CD8-positive, alpha-beta memory T cell (primary cell): Measurements from ENCODE around the gene FGF13. TPM values are rescaled to one million over a fixed set of nuclear protein-coding genes. Genes with fewer than 3 reads are reported as not detected.

Experiments
- CTCF ChIA-PET: fragments of 350-600 bp; sonication (Branson Sonifier 250); formaldehyde crosslinking; loops from one replicate; lab custom pipeline; 2021; ENCODE audit warnings: antibody characterized with exemption; lab: Charles Lee
- POLR2A ChIA-PET: fragments of 350-600 bp; sonication (Branson Sonifier 250); formaldehyde crosslinking; loops from one replicate; lab custom pipeline; 2021; ENCODE audit warnings: antibody characterized with exemption; lab: Charles Lee
- DNase-seq, 5 donors: peaks; one replicate each; pipeline versions ENCODE4 v3.0.0 to v3.0.0-alpha.2; 2020 to 2022; ENCODE audit warnings: mixed read lengths in 1 of 5
- H3K27ac ChIP-seq: one replicate; pipeline ENCODE4 v1.7.0; 2013; ENCODE audit warnings: low read depth, mild to moderate bottlenecking, low read length, moderate library complexity
- H3K27me3 ChIP-seq: 2 replicates; pipeline ENCODE4 v1.7.0; 2013; ENCODE audit warnings: low read length, mild to moderate bottlenecking; ENCODE audit not compliant: insufficient read depth, poor library complexity, severe bottlenecking
- H3K36me3 ChIP-seq: 2 replicates; pipeline ENCODE4 v1.7.0; 2013; ENCODE audit warnings: mild to moderate bottlenecking, low read length, moderate library complexity; ENCODE audit not compliant: insufficient read depth
- H3K4me1 ChIP-seq: 2 replicates; pipeline ENCODE4 v1.7.0; 2013; ENCODE audit warnings: mild to moderate bottlenecking, low read length, moderate library complexity; ENCODE audit not compliant: insufficient read depth
- H3K4me3 ChIP-seq: 2 replicates; pipeline ENCODE4 v1.7.0; 2013; ENCODE audit warnings: mild to moderate bottlenecking, low read length
- H3K9me3 ChIP-seq: 2 replicates; pipeline ENCODE4 v1.7.0; 2013; ENCODE audit warnings: mild to moderate bottlenecking, low read length
- H3K27ac Mint-ChIP-seq, 8 donors: one replicate each; pipeline ENCODE4 v1.8.0; 2020 to 2021; ENCODE audit warnings: mixed read lengths in 8 of 8, mild to moderate bottlenecking in 6 of 8, inconsistent platforms in 3 of 8, moderate library complexity in 3 of 8
- H3K27me3 Mint-ChIP-seq, 2 donors: one replicate each; pipeline ENCODE4 v1.8.0; 2020 to 2021; ENCODE audit warnings: mixed read lengths in 2 of 2, mild to moderate bottlenecking in 1 of 2, moderate library complexity in 1 of 2
- H3K36me3 Mint-ChIP-seq, 3 donors: one replicate each; pipeline ENCODE4 v1.8.0; 2020 to 2021; ENCODE audit warnings: mixed read lengths in 3 of 3, inconsistent platforms in 1 of 3, mild to moderate bottlenecking in 1 of 3
- H3K4me1 Mint-ChIP-seq, 3 donors: one replicate each; pipeline ENCODE4 v1.8.0; 2020 to 2021; ENCODE audit warnings: mixed read lengths in 3 of 3, inconsistent platforms in 1 of 3, mild to moderate bottlenecking in 1 of 3
- H3K4me3 Mint-ChIP-seq, 7 donors: one replicate each; pipeline ENCODE4 v1.8.0; 2020 to 2021; ENCODE audit warnings: mixed read lengths in 7 of 7, mild to moderate bottlenecking in 6 of 7, moderate library complexity in 4 of 7, inconsistent platforms in 2 of 7
- H3K9me3 Mint-ChIP-seq, 5 donors: one replicate each; pipeline ENCODE4 v1.8.0; 2020 to 2022; ENCODE audit warnings: mixed read lengths in 5 of 5, mild to moderate bottlenecking in 3 of 5, moderate library complexity in 2 of 5, inconsistent platforms in 1 of 5
- polyA plus RNA-seq: library from polyadenylated mRNA; unstranded; fragments of 300-500 nt; fragmentation: Illumina TruSeq; gene quantifications from one replicate; pipeline ENCODE4 v1.2.3, GENCODE V29; 2021
- total RNA-seq, 2 experiments: library from RNA; stranded (reverse); gene quantifications; one replicate each; pipeline ENCODE4 v1.2.3, GENCODE V29; 2021

The FGF13 gene
- total and polyA plus RNA-seq, 3 experiments from 2014 or later: not detected

DNA sequence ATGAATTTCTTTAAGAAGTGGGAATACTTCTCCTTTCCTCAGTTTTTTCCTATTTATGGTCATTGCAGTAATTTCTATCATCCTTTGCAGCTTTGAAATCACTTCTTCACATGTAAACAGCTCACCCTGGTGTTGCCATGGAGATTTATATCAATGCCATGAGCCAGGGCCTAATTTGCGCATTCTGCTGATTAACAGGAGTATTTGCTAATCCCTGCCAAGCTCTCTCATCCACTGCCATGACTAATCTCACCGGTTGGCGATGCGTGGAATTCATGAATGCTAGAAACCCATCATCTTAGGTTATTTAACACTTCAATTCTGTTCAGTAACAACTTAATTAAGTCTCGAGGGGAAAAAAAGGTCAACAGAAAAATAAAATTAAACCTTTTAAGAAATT, 11.8 kb upstream of the FGF13 start:
- Mint-ChIP-seq H3K4me3 (no peak overlapping the region), H3K9me3 (no peaks in the 10 kb centered on the region), H3K27ac (no peak overlapping the region), H3K36me3 (no peaks in the 10 kb centered on the region), H3K27me3 (peaks cover 0 to 5% of the 10 kb centered on the region in 2 donors), H3K4me1 (no peaks in the 10 kb centered on the region)
- ChIA-PET CTCF (no interaction called here), POLR2A (no interaction called here)
- H3K9me3 ChIP-seq: no peaks in the 10 kb centered on the region
- no peaks in the 10 kb centered on the region for H3K27me3 ChIP-seq
- no peaks in the 10 kb centered on the region for H3K36me3 ChIP-seq
- H3K4me3 ChIP-seq: no peak overlapping the region
- DNase-seq: no peak
- no peaks in the 10 kb centered on the region for H3K4me1 ChIP-seq
- H3K27ac ChIP-seq: no peak overlapping the region

DNA sequence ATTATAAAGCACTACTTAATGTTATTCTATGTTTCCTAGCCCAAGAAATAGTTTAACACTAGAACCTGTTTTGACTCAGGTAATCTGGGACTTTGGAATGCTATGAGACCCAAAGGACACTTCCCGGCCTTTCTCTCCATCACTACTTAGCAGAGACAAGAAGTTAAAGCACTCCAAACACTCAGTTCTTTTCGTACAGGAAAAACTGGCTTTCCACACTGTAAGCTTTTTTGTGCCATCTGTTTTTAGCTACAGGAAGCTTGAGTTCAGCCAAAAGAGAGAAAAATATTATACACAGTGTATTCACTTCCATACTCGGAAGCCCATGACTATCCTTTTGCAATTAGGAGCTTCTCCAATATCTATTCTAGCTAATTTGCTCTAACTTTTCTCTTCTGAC, 7.9 kb upstream of the FGF13 start:
- H3K27ac ChIP-seq: no peak overlapping the region
- H3K27ac Mint-ChIP-seq: no peak overlapping the region
- CTCF ChIA-PET: no interaction called here
- no peaks in the 10 kb centered on the region for H3K36me3 Mint-ChIP-seq
- peaks cover 0 to 2% (median 0%) of the 10 kb centered on the region in 5 donors for H3K9me3 Mint-ChIP-seq
- H3K27me3 ChIP-seq: no peaks in the 10 kb centered on the region
- no peaks in the 10 kb centered on the region for H3K36me3 ChIP-seq
- H3K9me3 ChIP-seq: no peaks in the 10 kb centered on the region
- no peak overlapping the region for H3K4me3 Mint-ChIP-seq
- H3K4me1 ChIP-seq: no peaks in the 10 kb centered on the region
- H3K4me3 ChIP-seq: no peak overlapping the region
- POLR2A ChIA-PET: no interaction called here
- H3K4me1 Mint-ChIP-seq: no peaks in the 10 kb centered on the region
- no peak for DNase-seq
- H3K27me3 Mint-ChIP-seq: peaks cover 5 to 6% of the 10 kb centered on the region in 2 donors

DNA sequence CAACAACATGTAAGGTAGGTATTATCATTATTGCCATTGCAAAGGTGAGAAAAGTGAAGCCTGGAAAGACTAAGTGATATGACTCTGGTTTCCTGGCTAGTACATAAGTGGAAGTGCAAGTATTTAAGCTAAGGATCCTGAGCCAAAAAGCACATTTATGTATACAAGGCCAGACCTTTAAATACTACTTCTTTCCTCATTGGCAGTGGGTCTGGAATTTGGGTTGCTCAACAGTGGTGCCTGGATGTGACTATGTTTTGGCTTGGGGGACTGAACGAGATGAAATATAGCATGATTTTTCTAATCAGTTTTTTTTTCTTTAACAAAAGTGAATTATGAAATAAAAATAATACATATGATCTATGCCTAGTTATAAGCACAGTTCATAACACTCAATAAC, 7.4 kb upstream of the FGF13 start:
- Histone ChIP-seq H3K4me1 (no peaks in the 10 kb centered on the region), H3K36me3 (no peaks in the 10 kb centered on the region), H3K4me3 (no peak overlapping the region), H3K9me3 (no peaks in the 10 kb centered on the region), H3K27me3 (no peaks in the 10 kb centered on the region), H3K27ac (no peak overlapping the region)
- DNase-seq: no peak
- Mint-ChIP-seq H3K36me3 (no peaks in the 10 kb centered on the region), H3K4me1 (no peaks in the 10 kb centered on the region), H3K9me3 (peaks cover 0 to 2% (median 0%) of the 10 kb centered on the region in 5 donors), H3K27ac (no peak overlapping the region), H3K4me3 (no peak overlapping the region), H3K27me3 (peaks cover 7 to 9% of the 10 kb centered on the region in 2 donors)
- ChIA-PET CTCF (no interaction called here), POLR2A (no interaction called here)

- H3K36me3 Mint-ChIP-seq: no peaks in the 10 kb centered on the region
- peaks cover 18 to 22% of the 10 kb centered on the region in 2 donors for H3K27me3 Mint-ChIP-seq
- Histone ChIP-seq H3K27ac (no peak overlapping the region), H3K4me3 (no peak overlapping the region), H3K27me3 (no peaks in the 10 kb centered on the region), H3K4me1 (no peaks in the 10 kb centered on the region), H3K36me3 (no peaks in the 10 kb centered on the region), H3K9me3 (no peaks in the 10 kb centered on the region)
- no peak overlapping the region for H3K4me3 Mint-ChIP-seq
- CTCF ChIA-PET: no interaction called here
- peaks cover 0 to 5% (median 0%) of the 10 kb centered on the region in 5 donors for H3K9me3 Mint-ChIP-seq
- H3K4me1 Mint-ChIP-seq: no peaks in the 10 kb centered on the region
- POLR2A ChIA-PET: no interaction called here
- no peak for DNase-seq
- no peak overlapping the region for H3K27ac Mint-ChIP-seq
These were observed 613 bp downstream of the FGF13 start for GRCh38 chrX:138710866-138711341.

GRCh38 chrX:138709886-138710791, 1.4 kb downstream of the FGF13 start:
- Mint-ChIP-seq H3K4me1 (no peaks in the 10 kb centered on the region), H3K27me3 (peaks cover 18 to 22% of the 10 kb centered on the region in 2 donors), H3K4me3 (no peak overlapping the region), H3K36me3 (no peaks in the 10 kb centered on the region), H3K27ac (no peak overlapping the region), H3K9me3 (peaks cover 0 to 5% (median 0%) of the 10 kb centered on the region in 5 donors)
- Histone ChIP-seq H3K4me1 (no peaks in the 10 kb centered on the region), H3K27ac (no peak overlapping the region), H3K9me3 (no peaks in the 10 kb centered on the region), H3K27me3 (no peaks in the 10 kb centered on the region), H3K4me3 (no peak overlapping the region), H3K36me3 (no peaks in the 10 kb centered on the region)
- ChIA-PET POLR2A (no interaction called here), CTCF (no interaction called here)
- no peak for DNase-seq

DNA sequence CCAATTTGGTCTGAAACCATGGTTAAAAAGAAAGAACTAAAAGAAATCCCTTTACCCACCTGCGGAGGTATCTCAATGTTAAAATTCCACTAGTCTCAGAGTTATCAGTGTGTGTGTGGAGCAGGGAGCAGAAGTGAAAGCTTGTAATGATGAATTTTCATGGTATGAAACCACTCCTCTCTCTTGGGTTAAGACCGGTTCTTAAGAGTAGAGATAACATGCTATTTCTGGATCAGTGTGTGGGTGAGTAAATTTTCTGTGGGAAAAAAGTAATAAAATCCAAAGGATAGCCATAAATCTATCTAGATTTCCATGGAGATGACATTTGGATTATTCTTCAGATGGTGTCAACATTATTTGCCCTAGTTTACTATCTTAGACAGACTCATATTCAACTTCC, 3.2 kb downstream of the FGF13 start:
- Histone ChIP-seq H3K4me1 (no peaks in the 10 kb centered on the region), H3K4me3 (no peak overlapping the region), H3K36me3 (no peaks in the 10 kb centered on the region), H3K27me3 (no peaks in the 10 kb centered on the region), H3K27ac (no peak overlapping the region), H3K9me3 (no peaks in the 10 kb centered on the region)
- H3K36me3 Mint-ChIP-seq: no peaks in the 10 kb centered on the region
- ChIA-PET POLR2A (no interaction called here), CTCF (no interaction called here)
- H3K9me3 Mint-ChIP-seq: peaks cover 0 to 5% (median 0%) of the 10 kb centered on the region in 5 donors
- peaks cover 10 to 13% of the 10 kb centered on the region in 2 donors for H3K27me3 Mint-ChIP-seq
- no peak overlapping the region for H3K27ac Mint-ChIP-seq
- DNase-seq: no peak
- no peaks in the 10 kb centered on the region for H3K4me1 Mint-ChIP-seq
- H3K4me3 Mint-ChIP-seq: no peak overlapping the region

GRCh38 chrX:138704596-138704995, 6.9 kb downstream of the FGF13 start:
- no peaks in the 10 kb centered on the region for H3K36me3 Mint-ChIP-seq
- POLR2A ChIA-PET: no interaction called here
- H3K27me3 ChIP-seq: no peaks in the 10 kb centered on the region
- no peaks in the 10 kb centered on the region for H3K9me3 ChIP-seq
- no peaks in the 10 kb centered on the region for H3K4me1 Mint-ChIP-seq
- no peaks in the 10 kb centered on the region for H3K36me3 ChIP-seq
- H3K4me1 ChIP-seq: no peaks in the 10 kb centered on the region
- CTCF ChIA-PET: no interaction called here
- no peak overlapping the region for H3K27ac ChIP-seq
- H3K4me3 Mint-ChIP-seq: no peak overlapping the region
- no peak for DNase-seq
- H3K27ac Mint-ChIP-seq: no peak overlapping the region
- H3K4me3 ChIP-seq: no peak overlapping the region
- no peaks in the 10 kb centered on the region for H3K9me3 Mint-ChIP-seq
- H3K27me3 Mint-ChIP-seq: peaks cover 0 to 1% of the 10 kb centered on the region in 2 donors

- ChIA-PET CTCF (no interaction called here), POLR2A (no interaction called here)
- Mint-ChIP-seq H3K4me1 (no peaks in the 10 kb centered on the region), H3K36me3 (no peaks in the 10 kb centered on the region), H3K27ac (no peak overlapping the region), H3K4me3 (no peak overlapping the region), H3K27me3 (peaks cover 0 to 4% of the 10 kb centered on the region in 2 donors), H3K9me3 (no peaks in the 10 kb centered on the region)
- no peaks in the 10 kb centered on the region for H3K27me3 ChIP-seq
- no peak overlapping the region for H3K27ac ChIP-seq
- DNase-seq: no peak
- H3K36me3 ChIP-seq: no peaks in the 10 kb centered on the region
- H3K9me3 ChIP-seq: no peaks in the 10 kb centered on the region
- no peaks in the 10 kb centered on the region for H3K4me1 ChIP-seq
- H3K4me3 ChIP-seq: no peak overlapping the region
These were observed 7.4 kb downstream of the FGF13 start for GRCh38 chrX:138704101-138704500.
